Glutamatergic neuron (in vitro differentiated cells): ENCODE data around the gene MFAP3. TPM values are rescaled to one million over a fixed set of nuclear protein-coding genes. Genes with fewer than 3 reads are reported as not detected.

Experiments
- DNase-seq: peaks from one replicate; pipeline ENCODE4 v3.0.0; 2022
- H3K27ac Mint-ChIP-seq: one replicate; pipeline ENCODE4 v1.8.0; 2020; ENCODE audit warnings: mild to moderate bottlenecking, mixed read lengths, inconsistent platforms; ENCODE audit not compliant: unreplicated experiment
- H3K27me3 Mint-ChIP-seq: one replicate; pipeline ENCODE4 v1.8.0; 2020; ENCODE audit warnings: mild to moderate bottlenecking, moderate library complexity, mixed read lengths, inconsistent platforms; ENCODE audit not compliant: unreplicated experiment
- H3K36me3 Mint-ChIP-seq: one replicate; pipeline ENCODE4 v1.8.0; 2020; ENCODE audit warnings: mild to moderate bottlenecking, mixed read lengths, inconsistent platforms; ENCODE audit not compliant: unreplicated experiment
- H3K4me1 Mint-ChIP-seq: one replicate; pipeline ENCODE4 v1.8.0; 2020; ENCODE audit warnings: mild to moderate bottlenecking, low read depth, mixed read lengths, inconsistent platforms; ENCODE audit not compliant: unreplicated experiment
- H3K4me3 Mint-ChIP-seq: one replicate; pipeline ENCODE4 v1.8.0; 2020; ENCODE audit warnings: mild to moderate bottlenecking, mixed read lengths, inconsistent platforms; ENCODE audit not compliant: unreplicated experiment
- H3K9me3 Mint-ChIP-seq: one replicate; pipeline ENCODE4 v1.8.0; 2020; ENCODE audit warnings: mild to moderate bottlenecking, moderate library complexity, mixed read lengths, inconsistent platforms; ENCODE audit not compliant: unreplicated experiment
- total RNA-seq: library from RNA; stranded (reverse); fragmentation: NEBNext Ultra II Directional; extraction: Animal tissue kit (Norgen Biotek cat#: 25700); gene quantifications from one replicate; pipeline ENCODE4 v1.2.1, GENCODE V29; 2021; ENCODE audit not compliant: unreplicated experiment
- TF ChIP-seq, protein P1 (sequence below): fragments of 200-600 bp; sonication (generic); IDR thresholded peaks from one replicate; pipeline ENCODE4 v1.5.0; 2021; ENCODE audit not compliant: partially characterized antibody, unreplicated experiment

Gene MFAP3
- total RNA-seq, 1 donor from 2014 or later = 45.3 TPM

GRCh38 chr5:154077696-154078095 lies 38.9 kb downstream of the MFAP3 start:
- Mint-ChIP-seq H3K36me3 (no peaks in the 10 kb centered on the region), H3K4me3 (no peak overlapping the region), H3K9me3 (peaks cover 11% of the 10 kb centered on the region), H3K4me1 (peaks cover 18% of the 10 kb centered on the region), H3K27me3 (peaks cover 13% of the 10 kb centered on the region), H3K27ac (no peak overlapping the region)
- no peak for DNase-seq
- TF ChIP-seq, protein P1, sequence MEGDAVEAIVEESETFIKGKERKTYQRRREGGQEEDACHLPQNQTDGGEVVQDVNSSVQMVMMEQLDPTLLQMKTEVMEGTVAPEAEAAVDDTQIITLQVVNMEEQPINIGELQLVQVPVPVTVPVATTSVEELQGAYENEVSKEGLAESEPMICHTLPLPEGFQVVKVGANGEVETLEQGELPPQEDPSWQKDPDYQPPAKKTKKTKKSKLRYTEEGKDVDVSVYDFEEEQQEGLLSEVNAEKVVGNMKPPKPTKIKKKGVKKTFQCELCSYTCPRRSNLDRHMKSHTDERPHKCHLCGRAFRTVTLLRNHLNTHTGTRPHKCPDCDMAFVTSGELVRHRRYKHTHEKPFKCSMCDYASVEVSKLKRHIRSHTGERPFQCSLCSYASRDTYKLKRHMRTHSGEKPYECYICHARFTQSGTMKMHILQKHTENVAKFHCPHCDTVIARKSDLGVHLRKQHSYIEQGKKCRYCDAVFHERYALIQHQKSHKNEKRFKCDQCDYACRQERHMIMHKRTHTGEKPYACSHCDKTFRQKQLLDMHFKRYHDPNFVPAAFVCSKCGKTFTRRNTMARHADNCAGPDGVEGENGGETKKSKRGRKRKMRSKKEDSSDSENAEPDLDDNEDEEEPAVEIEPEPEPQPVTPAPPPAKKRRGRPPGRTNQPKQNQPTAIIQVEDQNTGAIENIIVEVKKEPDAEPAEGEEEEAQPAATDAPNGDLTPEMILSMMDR = no peak

- Mint-ChIP-seq H3K36me3 (no peaks in the 10 kb centered on the region), H3K27me3 (peaks cover 12% of the 10 kb centered on the region), H3K4me3 (no peak overlapping the region), H3K27ac (no peak overlapping the region), H3K9me3 (peaks cover 11% of the 10 kb centered on the region), H3K4me1 (peaks cover 16% of the 10 kb centered on the region)
- TF ChIP-seq, protein P1 = no peak
- DNase-seq = no peak
These were observed 39.5 kb downstream of the MFAP3 start for GRCh38 chr5:154078272-154078671.

DNA sequence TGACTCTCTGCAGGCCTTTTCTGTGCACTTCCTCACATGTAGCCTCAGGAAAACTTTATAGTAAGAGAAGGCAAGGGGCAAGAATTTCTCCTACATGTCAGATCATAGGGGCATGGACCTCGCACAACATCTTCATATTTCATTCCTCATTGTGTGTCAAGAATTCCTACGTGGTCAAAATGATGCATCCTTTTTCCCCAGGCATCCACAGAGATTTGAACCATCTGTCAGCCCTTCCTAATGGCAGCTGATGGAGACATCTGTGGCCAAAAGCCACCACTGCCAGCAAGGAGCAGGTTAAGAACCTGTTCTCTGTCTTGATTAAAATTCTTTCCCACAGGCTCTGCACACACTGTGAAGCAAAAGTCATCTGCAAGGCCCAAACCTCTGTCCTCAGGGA lies 42.5 kb downstream of the MFAP3 start:
- Mint-ChIP-seq H3K4me1 (peaks cover 22% of the 10 kb centered on the region), H3K36me3 (no peaks in the 10 kb centered on the region), H3K27me3 (peaks cover 14% of the 10 kb centered on the region), H3K4me3 (peak overlapping the region; percentile 32), H3K27ac (peak overlapping the region; percentile 84), H3K9me3 (peaks cover 11% of the 10 kb centered on the region)
- peak; percentile 34 for DNase-seq
- TF ChIP-seq, protein P1 = no peak

DNA sequence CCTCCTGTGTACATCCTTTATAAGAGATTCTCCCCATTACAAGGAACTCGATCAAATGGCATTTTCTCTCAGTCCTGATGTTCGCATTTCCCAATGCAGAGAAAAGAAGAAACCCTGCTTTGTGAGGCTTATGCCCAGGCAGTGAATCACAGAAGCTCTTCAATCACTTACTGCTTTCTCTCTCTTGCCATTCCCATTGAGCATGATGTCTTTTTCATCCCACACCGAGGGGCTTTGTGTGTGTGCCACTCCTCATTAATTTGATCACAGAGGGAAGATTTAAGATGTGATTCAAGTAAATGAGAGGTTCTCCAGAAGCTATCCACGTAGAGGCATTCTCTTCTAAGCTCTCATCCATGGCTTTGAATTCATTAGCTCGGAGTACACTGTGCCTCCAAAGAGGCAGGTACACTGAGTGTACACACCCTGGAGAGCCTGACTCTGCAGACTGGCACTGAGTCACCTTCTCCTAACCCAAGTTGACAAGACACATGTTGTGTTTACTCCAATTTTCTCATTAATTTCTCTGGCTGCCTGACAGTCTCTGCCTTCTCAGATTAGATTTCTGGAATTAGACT lies 45.4 kb downstream of the MFAP3 start:
- no peak overlapping the region for H3K27ac Mint-ChIP-seq
- no peaks in the 10 kb centered on the region for H3K36me3 Mint-ChIP-seq
- H3K9me3 Mint-ChIP-seq = peaks cover 11% of the 10 kb centered on the region
- H3K4me1 Mint-ChIP-seq = peaks cover 26% of the 10 kb centered on the region
- TF ChIP-seq, protein P1 = no peak
- H3K4me3 Mint-ChIP-seq = no peak overlapping the region
- DNase-seq = no peak
- peaks cover 14% of the 10 kb centered on the region for H3K27me3 Mint-ChIP-seq

GRCh38 chr5:154086146-154086545 lies 47.4 kb downstream of the MFAP3 start:
- Mint-ChIP-seq H3K4me1 (peaks cover 20% of the 10 kb centered on the region), H3K27ac (no peak overlapping the region), H3K27me3 (peaks cover 14% of the 10 kb centered on the region), H3K4me3 (peak overlapping the region; percentile 34), H3K9me3 (peaks cover 9% of the 10 kb centered on the region), H3K36me3 (peaks cover 5% of the 10 kb centered on the region)
- no peak for DNase-seq
- TF ChIP-seq, protein P1 = no peak
